GM21360 (cell line): Measurements from ENCODE around the gene LOC128125822.

Experiments used
- ATAC-seq: cut with Tn5 transposase; IDR thresholded peaks from one replicate; pipeline ENCODE4 v1.9.1; 2021; ENCODE audit warnings: mild to moderate bottlenecking, moderate library complexity; ENCODE audit not compliant: unreplicated experiment

The LOC128125822 gene

DNA sequence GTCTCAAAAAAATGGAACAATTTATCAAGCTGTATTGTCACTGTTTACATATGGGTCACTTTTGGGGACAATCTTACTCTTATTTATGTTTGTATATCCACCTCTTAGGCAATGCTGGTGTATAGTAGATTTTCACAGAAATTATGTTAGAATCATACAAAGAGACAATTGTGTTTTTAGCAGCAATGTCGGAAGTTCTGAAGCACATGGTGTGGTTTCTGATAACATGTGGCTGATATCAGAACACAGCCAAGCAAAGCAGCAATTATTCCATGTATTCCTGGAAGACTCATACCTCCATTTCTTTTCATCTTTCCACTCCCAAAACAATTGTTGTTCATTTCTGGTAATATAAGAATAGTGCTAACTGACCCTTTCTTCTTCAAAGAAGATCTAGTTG lies 17.5 kb upstream of the LOC128125822 start:
- ATAC-seq: no peak

DNA sequence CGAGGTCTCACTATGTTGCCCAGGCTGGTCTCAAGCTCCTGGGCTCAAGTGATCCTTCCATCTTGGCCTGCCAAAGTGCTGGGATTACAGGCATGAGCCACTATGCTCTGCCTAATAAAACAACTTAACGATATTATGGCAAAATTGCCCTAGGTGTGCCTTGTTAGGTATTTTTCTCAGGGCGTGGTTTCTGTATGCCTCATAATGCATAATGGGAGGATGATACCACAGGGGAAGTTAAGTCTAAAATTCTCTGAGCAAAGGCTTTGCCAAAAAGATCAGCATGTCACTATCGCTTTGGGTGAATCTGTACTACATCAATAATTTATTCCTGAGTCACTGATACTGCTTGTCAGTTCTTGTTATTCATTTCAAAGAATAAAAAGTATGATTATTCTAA lies 15.9 kb upstream of the LOC128125822 start:
- ATAC-seq: no peak

DNA sequence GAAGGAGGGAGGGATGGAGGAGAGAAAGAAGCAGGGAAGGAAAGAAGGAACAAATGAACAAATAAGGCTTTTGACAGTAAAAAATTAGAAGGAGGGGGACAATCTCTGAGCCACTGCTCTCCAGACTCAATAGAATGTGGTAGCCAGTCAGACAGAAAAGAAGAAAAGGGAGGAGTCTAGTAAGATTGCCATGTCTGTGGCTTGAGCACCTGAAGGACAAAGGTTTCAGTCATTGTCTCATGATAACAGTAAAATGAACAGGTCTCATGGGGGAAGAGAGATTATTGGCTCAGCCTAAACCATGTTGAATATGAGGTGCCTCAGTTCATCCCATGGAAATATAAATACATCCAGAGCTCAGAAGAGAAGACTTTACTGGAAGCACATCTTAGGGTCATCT lies 14.0 kb upstream of the LOC128125822 start:
- ATAC-seq: no peak

DNA sequence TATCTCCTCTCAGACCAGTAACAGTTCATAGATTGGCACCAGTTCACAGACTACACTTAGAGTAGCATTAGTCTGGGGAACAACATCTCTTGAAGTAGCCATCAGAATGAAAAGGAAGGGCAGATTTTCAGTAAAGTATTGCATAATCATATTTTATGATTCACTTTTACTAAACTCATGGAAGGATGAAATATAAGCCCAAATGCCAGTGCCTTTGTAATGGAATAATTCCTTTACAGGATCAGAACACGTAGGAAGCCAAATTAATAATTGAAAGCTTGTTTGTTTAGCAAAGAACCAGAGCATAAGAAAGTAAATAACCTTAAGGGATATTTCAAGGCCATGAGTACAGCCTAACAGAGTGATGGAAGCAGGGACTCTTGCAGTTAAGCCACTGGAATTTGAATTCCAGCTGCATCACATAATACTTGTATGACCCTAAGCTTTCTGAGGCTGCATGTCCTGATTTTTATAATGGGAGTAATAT lies 11.4 kb upstream of the LOC128125822 start:
- no peak for ATAC-seq

DNA sequence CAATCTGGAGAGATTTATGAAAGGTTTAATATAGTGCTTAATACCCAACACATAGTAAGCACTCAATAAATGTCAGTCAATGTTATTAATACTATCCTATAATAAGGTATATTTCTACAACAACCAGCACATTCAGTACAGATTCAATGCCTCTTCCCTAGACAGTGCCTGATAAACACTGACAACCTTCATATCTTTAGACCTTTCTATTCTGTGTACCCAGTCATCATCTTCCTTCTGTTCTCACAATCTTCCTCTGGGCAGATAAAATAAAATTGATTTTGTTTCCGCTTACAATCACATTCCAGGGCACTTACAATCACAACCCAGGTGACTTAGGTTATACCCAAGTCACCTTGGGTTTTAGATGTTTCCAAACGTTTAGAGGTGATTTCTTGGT lies 11.0 kb upstream of the LOC128125822 start:
- ATAC-seq: no peak

DNA sequence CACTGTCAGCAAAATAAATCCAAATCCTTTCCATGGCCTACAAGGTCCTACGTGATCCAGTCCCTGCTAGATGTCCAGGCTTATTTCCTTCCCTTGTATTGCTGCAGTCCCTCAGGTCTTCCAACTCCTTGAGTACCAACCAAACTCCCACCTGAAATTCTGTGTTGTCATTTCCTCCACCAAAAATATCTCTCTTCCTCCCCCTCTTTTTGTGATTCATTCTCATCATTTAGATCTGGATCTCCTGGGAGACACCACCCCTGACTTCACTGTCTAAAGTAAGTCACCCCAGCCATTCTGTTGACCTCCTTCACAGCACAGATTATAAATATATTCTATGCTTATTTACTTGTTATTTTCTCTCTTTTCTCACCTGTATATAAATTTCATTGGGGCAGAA lies 9.0 kb upstream of the LOC128125822 start:
- ATAC-seq: no peak

DNA sequence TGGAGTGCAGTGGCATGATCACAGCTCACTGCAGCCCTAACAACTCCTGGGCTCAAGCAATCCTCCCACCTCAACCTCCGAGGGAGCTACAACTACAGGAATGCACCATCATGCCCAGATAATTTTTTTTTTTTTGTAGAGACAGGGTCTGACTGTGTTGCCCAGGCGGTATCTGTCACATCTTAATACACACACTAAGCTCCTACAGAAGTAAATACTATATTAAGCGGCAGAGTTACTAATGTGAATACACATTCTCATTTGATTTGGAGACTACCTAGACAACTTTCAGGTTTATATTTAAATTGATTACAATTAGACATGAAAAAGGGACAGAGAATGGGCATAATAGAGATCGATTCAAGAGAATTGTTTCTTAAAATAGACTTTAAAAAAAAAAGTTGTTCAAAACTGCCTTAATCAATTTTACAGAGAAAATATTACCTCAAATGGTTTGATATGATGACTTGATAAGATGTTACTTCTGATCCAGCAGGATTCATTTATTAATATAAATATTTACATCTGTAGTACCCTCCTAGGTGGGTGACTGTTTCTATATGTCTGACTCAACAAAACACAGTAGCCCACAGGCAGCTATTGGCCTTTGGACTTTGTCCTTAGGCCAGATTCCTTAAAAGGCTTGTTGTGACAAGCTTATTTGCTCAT lies 7.1 kb upstream of the LOC128125822 start:
- ATAC-seq: no peak

DNA sequence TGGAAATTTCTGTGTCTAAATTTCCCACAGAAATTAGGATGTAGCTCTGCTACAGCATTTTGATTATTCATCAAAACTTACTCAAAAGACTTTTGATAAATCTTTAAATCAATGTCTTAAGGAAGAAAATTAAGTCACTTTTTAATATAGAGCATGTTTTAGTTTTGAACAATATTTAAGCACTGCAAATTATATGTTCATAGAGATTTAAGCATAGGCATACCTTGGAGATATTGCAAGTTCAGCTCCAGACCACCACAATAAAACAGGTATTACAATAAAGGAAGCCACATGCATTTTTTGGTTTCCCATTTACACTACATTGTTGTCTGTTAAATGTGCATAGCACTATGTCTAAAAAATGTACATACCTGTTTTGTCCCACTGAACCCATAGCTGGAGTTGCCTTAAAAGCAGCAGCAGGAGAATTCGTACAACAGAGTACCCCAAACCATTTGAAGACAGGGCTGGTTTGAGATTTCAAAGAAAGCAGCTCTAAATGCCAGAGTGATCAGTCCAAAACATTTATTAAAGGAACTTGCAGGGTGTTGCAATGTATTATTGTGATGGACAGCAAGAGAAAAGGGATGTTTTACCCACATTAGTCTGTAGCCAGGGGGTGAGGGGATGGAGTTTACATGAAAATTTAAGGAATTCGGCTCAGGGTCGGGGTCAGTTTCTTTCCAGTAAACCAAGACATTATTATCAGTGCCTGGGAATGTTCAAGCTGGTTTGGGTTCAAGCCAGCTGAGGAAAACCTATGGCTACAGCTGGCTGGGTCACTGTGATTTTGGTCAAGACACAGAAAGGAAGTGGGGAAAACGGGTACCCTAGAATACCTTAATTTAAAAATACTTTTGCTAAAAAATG lies 6.3 kb upstream of the LOC128125822 start:
- no peak for ATAC-seq

DNA sequence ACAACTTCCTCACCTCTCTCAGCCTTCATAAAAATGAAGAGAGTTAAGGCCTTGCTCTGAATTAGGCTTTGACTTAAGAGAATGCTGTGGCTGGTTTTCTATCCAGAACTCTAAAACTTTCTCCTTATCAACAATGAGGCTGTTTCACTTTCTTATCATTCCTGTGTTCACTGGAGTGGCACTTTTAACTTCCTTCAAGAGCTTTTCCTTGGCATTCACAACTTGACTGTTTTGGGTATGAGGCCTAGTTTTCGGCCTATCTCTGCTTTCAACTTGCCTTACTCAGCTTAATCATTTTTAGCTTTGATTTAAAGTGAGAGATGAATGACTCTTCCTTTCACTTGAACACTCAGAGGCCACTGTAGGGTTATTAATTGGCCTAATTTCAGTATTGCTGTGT lies 4.3 kb upstream of the LOC128125822 start:
- ATAC-seq: no peak

DNA sequence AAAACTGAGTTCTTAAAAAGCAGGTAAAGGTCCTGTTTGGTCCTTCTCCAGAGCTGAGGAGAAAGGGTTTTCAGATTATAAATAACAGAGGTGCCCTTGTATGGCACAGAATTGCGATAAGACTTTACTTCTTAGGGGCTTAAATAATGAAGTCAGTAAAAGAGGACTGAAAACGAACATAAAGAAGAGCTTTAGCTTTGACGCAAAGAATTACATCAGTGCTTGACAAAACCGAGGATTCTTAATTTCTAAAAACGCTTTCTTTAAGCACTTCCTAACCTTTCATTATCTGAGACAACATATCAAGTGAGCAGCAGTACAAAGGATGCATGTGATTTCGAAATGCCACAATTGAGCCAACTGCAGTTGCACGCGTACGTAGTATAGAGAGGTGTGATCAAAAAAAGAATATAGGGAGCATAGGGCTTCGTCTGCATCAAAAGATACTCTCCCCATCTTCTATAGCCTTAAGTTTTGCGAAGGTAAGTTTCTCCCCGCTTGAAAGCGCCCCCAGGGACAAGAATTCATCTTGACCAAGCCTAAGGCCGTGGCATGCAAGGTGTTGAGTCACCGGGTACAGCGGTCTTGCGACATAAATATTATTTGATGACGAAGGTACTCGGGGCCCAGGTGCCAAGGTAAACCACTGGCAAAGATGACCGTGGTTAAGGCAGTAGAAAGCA lies 778 bp upstream of the LOC128125822 start:
- peak; percentile 4 for ATAC-seq

DNA sequence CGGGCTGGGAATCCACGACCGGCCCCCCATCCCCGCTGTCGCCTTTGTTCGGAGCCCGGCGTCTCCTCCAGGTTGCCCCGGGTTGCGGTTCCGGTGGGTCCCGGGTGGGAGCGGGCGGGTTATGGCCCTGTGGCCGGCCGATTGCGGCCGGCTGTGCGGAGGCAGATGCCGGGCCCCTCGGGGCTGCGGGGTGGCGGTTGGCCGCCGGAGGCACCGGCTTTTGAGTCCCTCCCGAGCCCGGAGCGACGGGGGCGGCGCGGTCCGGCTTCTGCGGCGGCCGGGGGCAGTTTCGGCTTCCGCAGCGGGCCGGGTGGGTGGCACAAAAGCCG lies 431 bp downstream of the LOC128125822 start:
- peak; percentile 0 for ATAC-seq

DNA sequence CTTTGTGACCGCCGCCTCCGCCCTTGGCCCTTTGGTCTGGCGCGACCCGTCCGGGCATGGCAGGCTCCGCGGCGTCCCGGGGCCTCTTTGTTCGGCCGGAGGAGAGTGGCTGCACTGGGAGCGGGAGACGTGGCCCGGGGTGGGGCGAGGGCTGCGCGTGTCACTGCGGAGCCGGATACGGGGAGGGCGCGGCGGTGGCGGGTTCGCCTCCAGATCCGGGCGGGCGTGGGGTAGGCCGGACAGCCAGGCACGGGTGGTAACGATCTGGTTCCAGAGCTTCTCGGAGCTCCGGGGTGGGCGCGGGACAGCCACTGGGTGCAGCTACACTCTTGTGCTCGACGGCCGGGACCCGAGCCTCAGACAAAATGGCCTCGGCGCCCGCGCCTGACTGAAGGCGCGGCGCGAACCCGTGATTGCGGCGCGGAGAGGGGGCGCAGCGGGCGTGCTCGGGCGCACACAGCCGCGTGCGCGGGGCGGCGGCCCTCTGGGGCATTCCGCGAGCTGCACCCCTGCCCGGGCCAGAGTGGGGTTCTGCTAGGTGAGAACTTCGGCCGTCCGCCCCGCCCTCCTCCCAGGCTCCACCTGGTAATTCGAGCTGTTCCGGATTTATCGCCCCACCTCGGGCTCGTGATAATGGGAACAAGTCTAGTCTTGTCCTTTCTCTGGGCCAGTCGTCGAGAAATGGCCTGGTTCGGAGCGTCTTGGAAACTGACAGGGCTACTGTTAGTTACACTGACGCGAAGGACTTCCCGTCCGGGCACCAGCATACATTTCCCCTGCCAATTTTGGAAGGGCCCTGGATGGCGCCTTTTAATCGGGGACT lies 1.0 kb downstream of the LOC128125822 start:
- ATAC-seq: peak; percentile 41

DNA sequence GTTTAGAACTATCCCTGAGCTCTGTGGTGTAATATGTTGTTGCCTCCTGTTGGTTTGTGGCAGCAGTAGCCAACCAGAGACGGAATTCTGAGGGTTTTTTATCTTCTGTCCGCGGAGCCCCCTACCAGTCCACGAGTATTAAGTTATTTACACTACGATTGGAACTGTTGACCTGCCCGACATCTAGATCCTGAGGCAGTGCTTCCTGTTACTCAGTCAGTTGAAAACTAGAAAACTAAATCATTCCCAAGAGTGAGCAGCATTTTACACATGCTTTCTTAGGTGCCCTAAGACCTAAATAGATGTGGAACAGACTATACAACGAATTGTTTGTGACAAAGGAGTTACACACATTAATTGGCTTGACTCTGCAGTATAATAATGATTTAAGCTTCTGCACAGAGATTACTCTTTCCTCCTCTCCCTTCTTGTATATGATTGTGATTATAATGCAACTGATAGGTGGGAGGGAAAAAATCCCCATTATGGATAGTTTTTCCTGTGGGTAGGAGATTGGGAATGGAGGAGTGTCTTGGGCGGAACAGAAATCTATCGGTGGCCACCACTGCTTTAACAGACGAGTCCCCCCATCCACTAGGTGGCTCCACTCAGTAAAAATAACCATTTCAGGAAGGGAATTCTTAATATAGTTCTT lies 1.7 kb downstream of the LOC128125822 start:
- ATAC-seq: peak; percentile 8

DNA sequence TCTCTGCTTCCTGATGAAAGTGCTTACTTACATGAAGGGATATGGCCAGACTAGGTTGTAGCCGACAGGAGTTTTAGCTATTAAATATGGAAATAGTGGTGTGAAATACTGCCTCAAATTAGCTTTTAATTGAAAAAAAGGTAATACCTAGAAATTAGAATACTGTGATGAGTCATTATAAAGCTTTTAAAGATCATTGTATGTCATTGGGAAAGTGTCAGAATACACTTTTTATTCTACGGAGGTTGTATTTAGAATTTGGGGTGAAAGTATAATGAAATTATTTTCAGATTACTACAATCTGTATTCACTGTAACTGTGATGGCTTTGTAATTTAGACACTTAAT lies 2.2 kb downstream of the LOC128125822 start:
- ATAC-seq: no peak

DNA sequence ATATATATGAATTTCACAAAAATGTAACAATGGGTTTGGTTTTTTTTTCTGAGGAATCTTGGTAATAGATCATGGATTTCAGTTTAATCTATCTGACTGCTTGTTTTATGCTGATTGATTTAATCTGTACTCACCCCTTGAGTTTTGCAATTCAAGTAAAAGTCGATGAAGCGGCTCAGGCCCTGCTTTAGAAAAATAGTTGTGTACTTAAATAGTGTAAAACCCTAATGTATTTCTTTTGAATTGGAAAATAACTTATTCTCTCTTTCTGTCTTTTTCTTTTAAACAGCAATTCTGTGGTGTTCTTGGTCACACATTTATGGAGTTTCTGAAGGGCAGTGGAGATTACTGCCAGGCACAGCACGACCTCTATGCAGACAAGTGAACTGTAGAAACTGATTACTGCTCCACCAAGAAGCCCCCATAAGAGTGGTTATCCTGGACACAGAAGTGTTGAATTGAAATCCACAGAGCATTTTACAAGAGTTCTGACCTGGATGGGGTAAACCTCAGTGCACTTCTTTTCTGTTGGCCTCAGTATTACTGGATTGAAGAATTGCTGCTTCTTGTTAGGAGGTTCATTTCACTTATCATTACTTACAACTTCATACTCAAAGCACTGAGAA lies 4.0 kb downstream of the LOC128125822 start:
- ATAC-seq: no peak

DNA sequence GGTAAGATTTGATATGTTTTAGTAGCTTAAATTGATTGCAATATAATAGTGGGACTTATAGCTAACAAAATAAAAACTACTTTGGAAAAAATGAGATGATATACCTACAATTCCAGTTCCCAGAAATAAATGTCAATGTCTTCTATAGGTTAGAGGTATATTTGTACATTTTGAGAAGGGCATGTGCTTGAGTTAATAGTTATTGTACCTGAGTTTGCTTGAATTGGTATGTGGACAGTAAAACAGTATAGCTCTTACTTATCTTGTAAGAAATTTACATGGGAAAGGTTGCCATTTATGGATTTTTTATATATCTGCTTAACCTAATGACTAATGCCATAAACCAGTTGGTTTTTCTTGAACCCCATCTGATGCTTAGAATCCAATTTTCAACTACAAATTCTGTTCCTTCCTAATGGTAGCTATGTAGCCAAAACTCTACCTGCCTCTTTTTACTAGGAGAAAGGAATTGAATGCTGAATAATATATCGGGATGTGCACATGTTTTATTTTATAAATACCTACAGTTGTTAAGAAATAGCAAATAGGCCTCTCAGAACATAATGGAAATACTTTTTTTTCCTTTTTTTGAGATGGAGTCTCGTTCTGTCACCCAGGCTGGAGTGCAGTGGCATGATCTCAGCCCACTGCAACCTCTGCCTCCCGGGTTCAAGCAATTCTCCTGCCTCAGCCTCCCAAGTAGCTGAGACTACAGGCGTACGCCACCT lies 4.9 kb downstream of the LOC128125822 start:
- no peak for ATAC-seq

DNA sequence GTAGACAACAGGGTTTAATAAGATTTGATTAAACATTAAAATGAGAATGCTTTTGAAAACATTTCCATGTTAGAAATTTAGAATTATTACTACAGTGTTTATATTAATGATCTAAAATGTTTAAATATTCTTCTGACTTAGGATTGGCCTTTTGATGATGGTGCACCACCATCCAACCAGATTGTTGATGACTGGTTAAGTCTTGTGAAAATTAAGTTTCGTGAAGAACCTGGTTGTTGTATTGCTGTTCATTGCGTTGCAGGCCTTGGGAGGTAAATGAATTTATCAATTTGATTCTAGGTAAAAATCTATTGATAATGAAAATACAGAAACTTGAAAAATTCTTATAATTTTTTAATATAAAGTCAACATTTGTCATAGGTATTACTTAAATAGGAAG lies 6.5 kb downstream of the LOC128125822 start:
- no peak for ATAC-seq

DNA sequence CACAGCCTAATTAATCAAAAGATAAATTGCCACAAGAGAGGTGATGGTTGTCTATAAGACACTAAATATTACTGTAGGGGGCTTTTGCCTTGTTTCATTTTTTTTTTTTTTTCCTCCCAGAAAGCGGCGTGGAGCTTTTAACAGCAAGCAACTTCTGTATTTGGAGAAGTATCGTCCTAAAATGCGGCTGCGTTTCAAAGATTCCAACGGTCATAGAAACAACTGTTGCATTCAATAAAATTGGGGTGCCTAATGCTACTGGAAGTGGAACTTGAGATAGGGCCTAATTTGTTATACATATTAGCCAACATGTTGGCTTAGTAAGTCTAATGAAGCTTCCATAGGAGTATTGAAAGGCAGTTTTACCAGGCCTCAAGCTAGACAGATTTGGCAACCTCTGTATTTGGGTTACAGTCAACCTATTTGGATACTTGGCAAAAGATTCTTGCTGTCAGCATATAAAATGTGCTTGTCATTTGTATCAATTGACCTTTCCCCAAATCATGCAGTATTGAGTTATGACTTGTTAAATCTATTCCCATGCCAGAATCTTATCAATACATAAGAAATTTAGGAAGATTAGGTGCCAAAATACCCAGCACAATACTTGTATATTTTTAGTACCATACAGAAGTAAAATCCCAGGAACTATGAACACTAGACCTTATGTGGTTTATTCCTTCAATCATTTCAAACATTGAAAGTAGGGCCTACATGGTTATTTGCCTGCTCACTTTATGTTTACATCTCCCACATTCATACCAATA lies 7.8 kb downstream of the LOC128125822 start:
- ATAC-seq: no peak

DNA sequence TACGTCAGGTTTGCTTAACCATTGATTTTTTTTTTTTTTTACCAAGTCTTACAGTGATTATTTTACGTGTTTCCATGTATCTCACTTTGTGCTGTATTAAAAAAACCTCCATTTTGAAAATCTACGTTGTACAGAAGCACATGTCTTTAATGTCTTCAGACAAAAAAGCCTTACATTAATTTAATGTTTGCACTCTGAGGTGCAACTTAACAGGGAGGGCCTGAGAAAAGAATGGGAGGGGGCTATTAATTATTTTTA lies 8.4 kb downstream of the LOC128125822 start:
- no peak for ATAC-seq
